B cell (primary cell): Measurements from ENCODE around the gene ARHGAP45. TPM values are rescaled to one million over a fixed set of nuclear protein-coding genes. Genes with fewer than 3 reads are reported as not detected.

Experiments
- ATAC-seq: fragments of 200-7000 bp; cut with Tn5 transposase; one replicate; pipeline ENCODE4 v1.10.0; 2021; ENCODE audit warnings: low read depth, mild to moderate bottlenecking, moderate number of reproducible peaks, moderate library complexity
- CTCF ChIA-PET: fragments of 350-600 bp; sonication (Branson Sonifier 250); formaldehyde crosslinking; loops from one replicate; lab custom pipeline; 2021; ENCODE audit warnings: antibody characterized with exemption, inconsistent platforms; lab: Charles Lee
- POLR2A ChIA-PET: fragments of 350-600 bp; sonication (Branson Sonifier 250); formaldehyde crosslinking; loops from one replicate; lab custom pipeline; 2021; ENCODE audit warnings: antibody characterized with exemption; lab: Charles Lee
- DNase-seq: peaks from one replicate; pipeline ENCODE4 v3.0.0; 2013
- H2AFZ ChIP-seq: 2 replicates; pipeline ENCODE4 v1.6.1; 2012; ENCODE audit warnings: mild to moderate bottlenecking, low read depth, low read length; ENCODE audit not compliant: insufficient read depth, poor library complexity, severe bottlenecking
- H3K27ac ChIP-seq, 2 donors: 1 replicate in 1 of 2; 2 replicates in 1 of 2; pipeline ENCODE4 v1.5.1; 2012 to 2013; ENCODE audit warnings: low read length in 2 of 2, mild to moderate bottlenecking in 2 of 2, moderate library complexity in 1 of 2
- H3K27me3 ChIP-seq, 4 experiments: fragments of 200-600 bp in 1 of 4; sonication (generic) in 1 of 4; replicated peaks in 1 of 4; 1 replicate in 2 of 4; 2 replicates in 2 of 4; pipeline versions ENCODE4 v1.6.1 to v1.7.0; 2013 to 2016; ENCODE audit warnings: low read length in 3 of 4, mild to moderate bottlenecking in 2 of 4, mixed read lengths in 1 of 4, moderate library complexity in 1 of 4; ENCODE audit not compliant: insufficient read depth in 4 of 4, control insufficient read depth in 3 of 4; ENCODE audit errors: control extremely low read depth in 1 of 4
- H3K36me3 ChIP-seq, 2 experiments: replicated peaks in 1 of 2; 1 replicate in 1 of 2; 2 replicates in 1 of 2; pipeline versions ENCODE4 v1.6.1 to v1.7.1; 2013; ENCODE audit warnings: low read length in 1 of 2; ENCODE audit not compliant: insufficient read depth in 2 of 2, control insufficient read depth in 1 of 2; ENCODE audit errors: control extremely low read depth in 1 of 2, extremely low read depth in 1 of 2
- H3K4me1 ChIP-seq, 2 donors: fragments of 200-600 bp in 1 of 2; sonication (generic) in 1 of 2; 1 replicate in 1 of 2; 2 replicates in 1 of 2; pipeline versions ENCODE4 v1.5.1 to v1.6.1; 2013 to 2017; ENCODE audit warnings: low read length in 2 of 2; ENCODE audit not compliant: control insufficient read depth in 2 of 2, insufficient read depth in 2 of 2
- H3K4me2 ChIP-seq: replicated peaks from 2 replicates; pipeline ENCODE3; 2012; ENCODE audit warnings: mild to moderate bottlenecking, low read depth, low read length; ENCODE audit not compliant: poor library complexity, severe bottlenecking
- H3K4me3 ChIP-seq, 5 experiments: fragments of 200-600 bp in 1 of 5; sonication (generic) in 1 of 5; 1 replicate in 3 of 5; 2 replicates in 2 of 5; pipeline versions ENCODE4 v1.5.1 to v1.7.0; 2011 to 2016; ENCODE audit warnings: low read length in 4 of 5, mild to moderate bottlenecking in 4 of 5, low read depth in 2 of 5, control low read depth in 1 of 5, moderate library complexity in 1 of 5; ENCODE audit not compliant: insufficient read depth in 1 of 5; ENCODE audit errors: control extremely low read depth in 1 of 5, extremely low read depth in 1 of 5
- H3K79me2 ChIP-seq: fragments of 200-600 bp; sonication (generic); one replicate; pipeline ENCODE4 v1.6.0; 2016; ENCODE audit warnings: low read length; ENCODE audit not compliant: control insufficient read depth, insufficient read depth
- H3K9ac ChIP-seq: fragments of 200-600 bp; sonication (generic); 2 replicates; pipeline ENCODE4 v1.6.1; 2017; ENCODE audit warnings: mild to moderate bottlenecking, low read length, moderate library complexity
- H3K9me3 ChIP-seq, 3 donors: one replicate each; pipeline versions ENCODE4 v1.6.1 to v1.7.1; 2013; ENCODE audit warnings: low read length in 2 of 3; ENCODE audit not compliant: control insufficient read depth in 2 of 3, insufficient read depth in 1 of 3; ENCODE audit errors: control extremely low read depth in 1 of 3
- H4K20me1 ChIP-seq: 2 replicates; pipeline ENCODE4 v1.6.0; 2012; ENCODE audit warnings: mild to moderate bottlenecking, low read length; ENCODE audit not compliant: insufficient read depth, control insufficient read depth, poor library complexity, severe bottlenecking
- H3K27ac Mint-ChIP-seq: one replicate; pipeline ENCODE4 v1.8.0; 2021; ENCODE audit warnings: mixed read lengths
- H3K27me3 Mint-ChIP-seq: one replicate; pipeline ENCODE4 v1.8.0; 2021; ENCODE audit warnings: mixed read lengths
- H3K4me1 Mint-ChIP-seq: one replicate; pipeline ENCODE4 v1.8.0; 2021; ENCODE audit warnings: mixed read lengths
- H3K4me3 Mint-ChIP-seq: one replicate; pipeline ENCODE4 v1.8.0; 2021; ENCODE audit warnings: mixed read lengths
- H3K9me3 Mint-ChIP-seq: one replicate; pipeline ENCODE4 v1.8.0; 2022; ENCODE audit warnings: mixed read lengths; ENCODE audit not compliant: insufficient read depth
- CTCF ChIP-seq: fragments of 200-600 bp; IDR thresholded peaks from one replicate; pipeline ENCODE4 v1.8.0; 2022; ENCODE audit warnings: antibody characterized with exemption, mild to moderate bottlenecking
- EZH2 ChIP-seq: IDR thresholded peaks from 2 replicates; pipeline ENCODE4 v1.6.1; 2012; ENCODE audit warnings: borderline replicate concordance, low read depth, mild to moderate bottlenecking, moderate library complexity, low read length; ENCODE audit not compliant: insufficient read depth, poor library complexity, severe bottlenecking
- WGBS: methylation state at CpG from one replicate; pipeline ENCODE4 v1.1.5; 2013; ENCODE audit warnings: missing lambda C conversion rate; ENCODE audit not compliant: insufficient coverage; 5-methylcytosine and 5-hydroxymethylcytosine counted together
- intact Hi-C: fragments of 100-400 bp; cut with micrococcal nuclease; formaldehyde crosslinking; loops from one replicate; pipeline ENCODE4 v1.10.0; 2022
- polyA plus RNA-seq: library from polyadenylated mRNA; depleted of rRNA; stranded (reverse); fragments of >200 nt; gene quantifications from 2 replicates; pipeline ENCODE4 v1.2.3, GENCODE V29; 2012
- total RNA-seq, 2 donors: library from RNA; stranded (reverse); fragments of 120-200 nt in 1 of 2; gene quantifications; 1 replicate in 1 of 2; 2 replicates in 1 of 2; pipeline versions ENCODE4 v1.2.3 to v1.2.4, GENCODE V29; 2013 to 2022

Gene ARHGAP45
- total and polyA plus RNA-seq, 2 donors (not counting 1 experiment from before 2014, with no cell fraction given), result 488 to 490 TPM

- Histone ChIP-seq H3K27ac (no peak overlapping the region), H3K4me2 (peak overlapping the region; percentile 66), H3K4me3 (no peak overlapping the region), H3K79me2 (peaks cover 19% of the 10 kb centered on the region), H3K9me3 (no peaks in the 10 kb centered on the region), H3K27me3 (no peaks in the 10 kb centered on the region), H4K20me1 (peaks cover 32% of the 10 kb centered on the region), H2AFZ (no peak overlapping the region), H3K4me1 (peaks cover 6 to 12% of the 10 kb centered on the region in 2 donors), H3K9ac (no peak overlapping the region), H3K36me3 (peaks cover 0 to 53% of the 10 kb centered on the region in 2 experiments)
- Mint-ChIP-seq H3K27ac (peak overlapping the region; percentile 53), H3K4me3 (no peak overlapping the region), H3K4me1 (peaks cover 5% of the 10 kb centered on the region), H3K9me3 (no peaks in the 10 kb centered on the region), H3K27me3 (no peaks in the 10 kb centered on the region)
- intact Hi-C loops, result loop anchor here (1.0 to 5.0 kb wide), 3 partner anchors 19 to 127 kb away; no protein-coding TSS in a partner anchor
- peak; percentile 90 for DNase-seq
- POLR2A ChIA-PET, result interaction anchor here (0.5 to 1.5 kb wide), 5 partner anchors 9 to 108 kb away, joined by 3 to 10 read pairs (median 6); partner anchors contain the start of gene GPX4
- CTCF ChIA-PET, result interaction anchor here (0.6 to 3.9 kb wide), 33 partner anchors 9 to 192 kb away, joined by 3 to 62 read pairs (median 5); partner anchors contain the start of genes ATP5F1D, CBARP, CIRBP and GPX4
- peak; percentile 92 for TF ChIP-seq CTCF
- TF ChIP-seq EZH2, result no peak
- 41% methylated on average over 44 of the region's 44 CpGs for WGBS
- ATAC-seq, result peak; percentile 98
These were observed 46.3 kb downstream of the ARHGAP45 start for GRCh38 chr19:1113030-1113985.
